Activated T-cell treated with anti-CD3 and anti-CD28 coated beads, Interleukin-2, amount 50 U/mL, for 4 hours (primary cell): ENCODE results near the gene CORO2B. TPM values are rescaled to one million over a fixed set of nuclear protein-coding genes. Genes with fewer than 3 reads are reported as not detected.

Source experiments
- ATAC-seq, 2 donors: fragments of 200-7000 bp; cut with Tn5 transposase; one replicate each; pipeline ENCODE4 v1.10.0; 2021
- DNase-seq: peaks from one replicate; pipeline ENCODE4 v3.0.0-alpha.2; 2020
- H3K27me3 Mint-ChIP-seq: one replicate; pipeline ENCODE4 v1.8.0; 2021; ENCODE audit warnings: low read depth, mixed read lengths
- H3K36me3 Mint-ChIP-seq: one replicate; pipeline ENCODE4 v1.8.0; 2022; ENCODE audit warnings: mixed read lengths; ENCODE audit not compliant: insufficient read depth
- H3K4me1 Mint-ChIP-seq: one replicate; pipeline ENCODE4 v1.8.0; 2021; ENCODE audit warnings: low read depth, mixed read lengths
- H3K4me3 Mint-ChIP-seq: one replicate; pipeline ENCODE4 v1.8.0; 2021; ENCODE audit warnings: mild to moderate bottlenecking, moderate library complexity, mixed read lengths
- H3K9me3 Mint-ChIP-seq: one replicate; pipeline ENCODE4 v1.8.0; 2021; ENCODE audit warnings: mixed read lengths
- total RNA-seq, 3 donors: library from RNA; stranded (reverse); gene quantifications; one replicate each; pipeline ENCODE4 v1.2.1, GENCODE V29; 2021

CORO2B gene
- total RNA-seq, 3 donors from 2014 or later: 0.08 TPM

DNA sequence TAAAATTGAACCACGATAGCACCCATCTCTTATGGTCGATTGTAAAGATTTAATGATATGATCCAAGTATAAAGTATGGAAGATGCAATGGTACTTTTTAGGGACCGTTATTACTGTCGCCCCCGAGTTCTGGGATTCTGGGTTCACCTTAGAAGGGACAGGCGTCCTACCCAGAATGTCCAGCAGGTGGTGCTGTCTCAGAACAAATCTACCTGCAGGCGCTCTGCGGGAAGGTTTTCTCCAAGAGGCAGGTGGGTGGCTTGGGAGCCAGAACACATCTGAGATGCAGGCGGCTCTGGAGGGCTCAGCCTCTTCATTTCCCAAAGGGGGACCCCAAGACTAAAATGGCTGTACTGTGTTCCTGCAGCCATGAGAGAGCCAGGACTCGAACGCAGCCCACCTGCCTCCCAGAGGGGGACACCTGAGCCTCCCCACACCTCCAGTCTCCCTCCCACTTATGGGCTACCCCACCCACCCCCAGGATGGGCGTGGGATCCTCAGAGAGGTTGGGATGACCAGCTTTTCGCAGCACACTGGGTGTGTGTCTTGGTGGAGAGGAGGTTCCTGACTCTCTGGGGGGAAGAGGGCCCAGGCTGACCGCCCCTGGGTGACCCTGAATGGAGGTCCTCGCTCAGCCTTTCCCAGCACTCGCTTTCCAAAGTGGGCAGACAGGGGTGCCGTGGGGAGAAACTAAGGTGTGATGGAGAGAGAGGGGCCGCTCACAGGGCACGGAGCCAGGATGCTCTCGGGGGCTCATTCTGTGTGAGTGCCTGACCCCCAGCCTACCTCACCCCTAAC is 28.1 kb upstream of the CORO2B start:
- Mint-ChIP-seq H3K9me3 (no peaks in the 10 kb centered on the region), H3K36me3 (no peaks in the 10 kb centered on the region), H3K27me3 (peaks cover 53% of the 10 kb centered on the region), H3K4me3 (no peak overlapping the region), H3K4me1 (no peaks in the 10 kb centered on the region)
- ATAC-seq (peak; percentile 43 to 50), DNase-seq (peak; percentile 74)

DNA sequence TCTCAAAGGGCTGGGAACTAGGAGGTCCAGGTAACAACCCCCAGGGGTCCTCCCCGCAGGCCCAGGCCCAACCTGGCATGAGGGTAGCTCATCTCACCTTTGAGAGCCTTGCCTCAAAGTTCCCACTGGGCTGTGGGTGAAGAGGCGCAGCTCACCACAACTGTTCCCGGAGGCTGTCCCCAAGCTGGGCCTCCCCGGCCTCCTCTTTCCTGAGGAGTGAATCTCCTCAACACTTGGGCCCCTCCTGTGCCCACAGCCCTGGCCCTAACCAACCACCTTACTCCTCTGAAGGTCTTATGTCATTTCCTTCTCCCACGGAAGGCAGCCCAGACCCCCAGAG is 27.5 kb upstream of the CORO2B start:
- H3K9me3 Mint-ChIP-seq: no peaks in the 10 kb centered on the region
- no peaks in the 10 kb centered on the region for H3K4me1 Mint-ChIP-seq
- H3K27me3 Mint-ChIP-seq: peaks cover 55% of the 10 kb centered on the region
- H3K36me3 Mint-ChIP-seq: no peaks in the 10 kb centered on the region
- H3K4me3 Mint-ChIP-seq: no peak overlapping the region
- ATAC-seq (no peak), DNase-seq (no peak)

DNA sequence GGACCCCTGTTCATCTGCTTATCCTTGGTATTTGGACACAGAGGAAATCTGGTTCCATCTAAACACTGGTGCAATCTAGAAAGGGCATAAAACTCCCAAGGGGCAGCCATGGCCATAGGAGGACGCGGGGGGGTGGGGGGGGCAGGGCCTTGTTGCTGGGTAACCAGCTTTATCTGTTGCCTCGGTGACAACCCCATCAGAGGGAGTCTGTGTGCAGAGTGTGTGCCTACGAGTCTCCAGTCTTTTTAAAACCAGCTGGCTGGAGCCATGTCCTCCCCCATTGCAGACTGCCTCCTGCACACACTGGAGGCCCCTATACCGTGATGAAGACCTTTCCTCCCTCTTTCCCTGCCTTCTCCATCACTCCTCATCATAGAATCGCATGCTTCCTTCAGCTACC is 26.4 kb upstream of the CORO2B start:
- Mint-ChIP-seq H3K27me3 (peaks cover 59% of the 10 kb centered on the region), H3K4me3 (no peak overlapping the region), H3K36me3 (no peaks in the 10 kb centered on the region), H3K9me3 (no peaks in the 10 kb centered on the region), H3K4me1 (no peaks in the 10 kb centered on the region)
- ATAC-seq: no peak
- DNase-seq: no peak

DNA sequence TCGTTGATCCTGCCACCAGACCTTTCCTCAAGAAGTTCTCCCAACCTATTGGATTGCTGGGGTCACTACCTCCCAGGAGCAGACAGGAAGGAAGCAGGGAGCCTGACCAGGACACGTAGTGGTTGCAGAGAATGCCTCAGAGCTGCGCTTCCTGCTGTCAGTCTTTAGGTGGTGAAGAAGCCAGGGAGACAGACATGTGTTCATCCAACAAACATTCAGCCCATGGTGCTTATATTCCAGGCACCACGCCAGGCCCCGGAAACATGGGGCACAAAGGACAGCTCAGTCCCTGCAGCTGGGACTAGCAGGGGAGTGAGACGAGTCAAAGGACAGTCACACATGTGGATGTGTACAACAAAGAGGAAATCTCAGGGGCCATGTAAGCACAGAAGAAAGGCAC is 26.0 kb upstream of the CORO2B start:
- Mint-ChIP-seq H3K4me1 (no peaks in the 10 kb centered on the region), H3K4me3 (no peak overlapping the region), H3K36me3 (no peaks in the 10 kb centered on the region), H3K9me3 (no peaks in the 10 kb centered on the region), H3K27me3 (peaks cover 59% of the 10 kb centered on the region)
- no peak for DNase-seq
- no peak for ATAC-seq

DNA sequence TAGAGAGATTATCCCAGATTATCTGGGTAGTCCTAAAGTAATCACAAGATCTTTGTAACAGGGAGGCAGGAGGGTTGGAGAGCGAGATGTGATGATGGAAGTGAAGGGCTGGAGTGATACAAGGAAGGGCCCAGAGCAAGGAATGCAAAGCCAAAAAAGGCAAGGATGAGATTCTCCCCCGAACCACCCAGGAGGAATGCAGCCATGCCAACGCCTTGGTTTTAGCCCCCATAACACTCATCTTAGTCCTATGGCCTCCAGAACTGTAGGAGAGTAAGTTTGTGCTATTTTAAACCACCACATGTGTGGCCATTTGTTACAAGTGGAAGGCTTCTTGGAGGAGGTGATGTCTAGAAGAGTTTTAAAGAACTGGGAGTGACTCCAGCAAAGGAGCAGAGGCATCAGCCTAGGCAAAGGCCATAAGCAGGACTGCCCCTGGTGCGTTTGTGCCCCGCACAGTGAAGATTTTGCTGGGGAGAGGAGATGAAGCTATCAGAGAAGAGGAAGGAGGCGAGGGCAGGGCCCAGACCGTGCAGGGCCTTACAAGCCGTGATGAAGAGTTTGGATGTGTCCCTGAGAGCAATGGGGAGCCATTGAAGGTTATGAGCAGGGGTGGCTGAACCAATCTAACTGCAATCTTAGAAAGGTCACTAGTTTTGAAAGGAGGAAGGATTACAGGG is 25.3 kb upstream of the CORO2B start:
- Mint-ChIP-seq H3K36me3 (no peaks in the 10 kb centered on the region), H3K4me3 (no peak overlapping the region), H3K27me3 (peaks cover 58% of the 10 kb centered on the region), H3K4me1 (no peaks in the 10 kb centered on the region), H3K9me3 (no peaks in the 10 kb centered on the region)
- ATAC-seq (no peak), DNase-seq (no peak)

DNA sequence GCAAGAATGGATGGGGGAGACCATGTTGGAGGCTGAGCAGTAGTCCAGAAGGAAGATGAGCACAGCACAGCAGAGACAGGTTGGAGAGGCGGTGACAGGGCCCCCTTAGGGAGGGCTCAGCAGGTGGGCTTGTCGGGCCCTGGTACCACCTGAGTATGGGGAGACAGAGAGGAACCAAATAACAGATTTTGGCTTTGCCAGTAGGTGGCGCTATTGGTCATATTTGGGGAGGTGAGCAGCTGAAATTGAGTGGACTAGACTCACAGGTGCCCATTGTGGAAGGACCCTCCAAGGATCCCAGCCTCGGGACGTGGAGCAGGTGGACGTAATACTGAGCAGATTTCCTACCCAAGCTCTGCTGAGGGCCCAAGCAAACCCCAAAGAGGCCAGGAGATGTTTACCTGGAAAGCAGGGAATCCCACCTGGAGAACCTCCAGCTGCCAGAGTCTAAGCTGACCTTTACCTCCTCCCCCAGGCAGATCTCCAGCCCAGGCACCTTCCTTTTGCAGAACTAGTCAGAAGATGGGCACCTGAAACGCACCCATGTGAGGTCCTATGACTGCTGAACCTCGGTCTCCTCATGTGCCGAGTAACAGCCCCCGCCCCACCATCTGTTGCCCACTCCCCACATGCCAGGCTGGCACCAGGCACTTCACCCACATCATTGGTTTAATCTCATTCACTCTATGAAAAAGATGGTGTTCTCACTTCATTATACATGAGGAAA is 24.6 kb upstream of the CORO2B start:
- Mint-ChIP-seq H3K4me1 (peaks cover 6% of the 10 kb centered on the region), H3K4me3 (no peak overlapping the region), H3K36me3 (no peaks in the 10 kb centered on the region), H3K9me3 (no peaks in the 10 kb centered on the region), H3K27me3 (peaks cover 61% of the 10 kb centered on the region)
- ATAC-seq (peak; percentile 16 to 48), DNase-seq (peak; percentile 58)

DNA sequence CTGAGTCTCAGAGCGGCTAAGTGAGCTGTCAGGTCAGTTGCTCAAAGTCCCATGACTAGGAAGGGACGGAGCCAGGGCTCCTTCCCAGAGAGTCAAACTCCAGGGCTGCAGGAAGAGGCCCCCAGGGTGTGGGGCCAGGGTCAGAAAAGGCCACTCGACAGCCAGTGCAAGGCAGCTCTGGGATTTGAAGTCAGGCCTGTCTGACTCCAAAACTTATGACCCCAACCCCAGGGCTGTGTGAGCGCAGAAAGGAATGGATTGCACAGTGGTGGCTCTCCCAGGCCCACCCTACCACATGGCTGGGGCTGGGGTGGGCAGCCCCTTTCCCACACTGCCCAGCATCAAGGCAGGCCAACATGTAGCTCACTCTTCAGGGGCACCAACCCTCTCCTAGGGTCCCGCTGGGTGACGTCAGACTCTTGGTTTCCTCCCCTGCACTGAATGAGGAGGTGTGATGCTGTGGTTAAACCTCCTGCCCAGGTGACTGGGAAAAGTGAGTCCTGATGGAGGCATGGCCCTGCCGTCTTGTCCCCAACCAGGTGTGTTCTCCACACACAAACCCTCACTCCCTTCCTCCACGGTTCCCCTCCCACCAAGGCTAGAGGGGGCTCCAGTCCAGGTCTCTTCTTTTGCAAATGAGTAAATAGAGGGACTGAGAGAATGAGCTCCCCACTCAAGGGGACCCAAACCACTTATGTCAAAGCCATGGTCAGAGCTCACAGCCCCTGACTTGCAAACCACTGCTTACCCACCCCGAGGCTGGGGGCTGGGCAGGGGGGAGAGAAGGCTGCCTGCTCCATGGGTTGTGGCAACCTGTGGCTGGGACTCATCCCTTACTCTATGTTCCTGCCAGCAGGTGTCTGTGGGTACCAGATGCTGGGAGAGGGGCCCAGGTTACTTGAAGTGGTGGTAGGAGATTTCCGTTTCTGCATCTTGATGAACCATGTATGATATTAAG is 23.8 kb upstream of the CORO2B start:
- H3K36me3 Mint-ChIP-seq: no peaks in the 10 kb centered on the region
- H3K4me3 Mint-ChIP-seq: no peak overlapping the region
- ATAC-seq (no peak), DNase-seq (no peak)
- H3K27me3 Mint-ChIP-seq: peaks cover 64% of the 10 kb centered on the region
- no peaks in the 10 kb centered on the region for H3K9me3 Mint-ChIP-seq
- peaks cover 13% of the 10 kb centered on the region for H3K4me1 Mint-ChIP-seq

DNA sequence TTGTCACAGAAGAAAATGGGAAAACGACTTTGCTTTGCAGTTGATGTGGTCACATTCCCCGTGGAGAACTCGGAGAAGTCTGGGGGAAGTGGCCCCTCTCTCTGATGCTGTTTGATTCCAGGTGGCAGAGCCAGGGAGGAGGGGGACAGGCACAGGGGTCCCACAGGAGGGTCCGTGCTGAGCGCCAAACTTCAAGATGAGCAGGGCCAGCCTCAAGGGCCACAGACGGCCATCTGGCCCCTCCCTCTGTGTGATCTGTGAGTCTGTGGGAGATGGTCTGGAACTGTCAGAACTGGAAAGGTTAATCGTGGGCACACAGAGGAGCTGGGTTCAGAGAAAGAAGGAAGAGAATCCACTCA is 23.1 kb upstream of the CORO2B start:
- no peak for ATAC-seq
- Mint-ChIP-seq H3K27me3 (peaks cover 63% of the 10 kb centered on the region), H3K36me3 (no peaks in the 10 kb centered on the region), H3K9me3 (no peaks in the 10 kb centered on the region), H3K4me3 (no peak overlapping the region), H3K4me1 (peaks cover 17% of the 10 kb centered on the region)
- no peak for DNase-seq

- no peaks in the 10 kb centered on the region for H3K9me3 Mint-ChIP-seq
- no peaks in the 10 kb centered on the region for H3K36me3 Mint-ChIP-seq
- peaks cover 17% of the 10 kb centered on the region for H3K4me1 Mint-ChIP-seq
- no peak overlapping the region for H3K4me3 Mint-ChIP-seq
- DNase-seq: no peak
- ATAC-seq: no peak
- H3K27me3 Mint-ChIP-seq: peaks cover 65% of the 10 kb centered on the region
Measured at GRCh38 chr15:68556139-68556990, 22.4 kb upstream of the CORO2B start.

DNA sequence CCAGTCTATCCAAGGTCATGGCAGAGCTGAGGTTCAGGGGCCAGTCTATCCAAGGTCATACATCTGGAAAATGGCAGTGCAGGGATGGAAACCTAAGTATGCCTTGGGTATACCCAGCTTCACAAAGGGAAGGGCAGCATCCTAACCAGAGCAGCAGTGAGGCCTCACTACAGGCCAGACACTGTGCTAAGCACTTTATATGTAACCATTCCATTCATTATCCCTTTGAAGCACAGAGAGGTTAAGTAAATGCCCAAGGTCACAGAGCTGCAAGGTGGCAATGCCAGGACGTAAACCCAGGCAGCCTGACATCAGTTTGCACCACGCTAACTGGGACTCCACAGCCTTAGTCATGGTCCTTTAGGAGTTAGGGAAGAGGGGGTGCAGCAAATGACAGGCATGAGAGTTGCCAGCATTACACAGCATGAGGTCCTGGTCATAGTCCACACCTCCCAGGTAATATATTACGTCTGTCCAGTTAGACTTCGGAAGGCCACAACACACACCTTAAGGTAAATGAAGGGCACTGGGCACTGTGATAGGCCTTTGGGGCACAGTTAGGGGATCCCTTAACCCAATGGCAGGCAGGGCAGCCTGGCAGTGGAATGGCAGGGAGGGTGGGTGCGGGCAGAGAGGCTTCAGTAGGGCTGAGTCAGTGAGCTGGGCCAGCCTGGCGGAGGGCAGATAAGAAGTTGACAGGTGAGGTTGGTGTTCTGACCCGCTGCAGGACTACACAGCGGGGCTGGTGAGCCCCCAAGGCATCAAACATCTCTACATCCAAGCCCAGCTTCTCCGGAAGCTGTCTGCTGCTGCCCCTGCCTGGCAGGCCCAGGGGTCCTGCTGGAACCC is 21.1 kb upstream of the CORO2B start:
- H3K36me3 Mint-ChIP-seq: no peaks in the 10 kb centered on the region
- no peaks in the 10 kb centered on the region for H3K9me3 Mint-ChIP-seq
- H3K4me3 Mint-ChIP-seq: no peak overlapping the region
- ATAC-seq: no peak
- peaks cover 67% of the 10 kb centered on the region for H3K27me3 Mint-ChIP-seq
- no peak for DNase-seq
- peaks cover 17% of the 10 kb centered on the region for H3K4me1 Mint-ChIP-seq

GRCh38 chr15:68558318-68559305 is 20.2 kb upstream of the CORO2B start:
- peaks cover 58% of the 10 kb centered on the region for H3K27me3 Mint-ChIP-seq
- ATAC-seq: no peak
- no peaks in the 10 kb centered on the region for H3K9me3 Mint-ChIP-seq
- no peak for DNase-seq
- no peaks in the 10 kb centered on the region for H3K36me3 Mint-ChIP-seq
- H3K4me1 Mint-ChIP-seq: peaks cover 17% of the 10 kb centered on the region
- H3K4me3 Mint-ChIP-seq: peak overlapping the region; percentile 76
